GM12878 (cell line): ENCODE results near the gene GPBAR1. TPM values are rescaled to one million over a fixed set of nuclear protein-coding genes. Genes with fewer than 3 reads are reported as not detected.

Experiments used
- ATAC-seq: fragments of 200-7000 bp; cut with Tn5 transposase; 3 replicates; pipeline ENCODE4 v1.9.1; 2020; ENCODE audit warnings: mild to moderate bottlenecking, moderate library complexity
- BruUV-seq: library from RNA; stranded (reverse); fragments of 400-500 nt; replicated peaks from 2 replicates; lab custom pipeline; 2021; lab: Mats Ljungman, UMichigan
- CTCF ChIA-PET: fragments of 300-600 bp; sonication (Branson Sonifier 250); formaldehyde crosslinking; extraction: SDS; loops from one replicate; lab custom pipeline; 2021; ENCODE audit warnings: inconsistent platforms; lab: Yijun Ruan, JAX
- POLR2A ChIA-PET: fragments of 350-600 bp; formaldehyde crosslinking; extraction: SDS; loops from one replicate; lab custom pipeline; 2021; ENCODE audit warnings: inconsistent platforms; lab: Charles Lee
- RAD21 ChIA-PET: fragments of 300-600 bp; sonication (Branson Sonifier 250); formaldehyde crosslinking; loops from one replicate; lab custom pipeline; 2023; ENCODE audit warnings: antibody characterized with exemption; ENCODE audit not compliant: unreplicated experiment; lab: Charles Lee
- SMC1A ChIA-PET: fragments of 300-600 bp; sonication (Branson Sonifier 250); formaldehyde crosslinking; loops from one replicate; lab custom pipeline; 2023; ENCODE audit not compliant: unreplicated experiment, uncharacterized antibody; lab: Charles Lee
- DNase-seq: peaks from one replicate; pipeline ENCODE4 v3.0.0-alpha.2; 2011; ENCODE audit warnings: low read depth, low spot score
- FAIRE-seq: peaks from 3 replicates; lab custom pipeline; 2011; peaks lifted over from hg19 to GRCh38; lab: Jason Lieb, UNC
- H2AFZ ChIP-seq: 2 replicates; pipeline ENCODE4 v1.6.0; 2011; ENCODE audit warnings: low read depth, low read length, control low read depth; ENCODE audit not compliant: control insufficient read depth
- H3K27ac ChIP-seq: 2 replicates; pipeline ENCODE4 v1.5.1; 2011; ENCODE audit warnings: control low read depth; ENCODE audit not compliant: control insufficient read depth, insufficient read depth
- H3K27me3 ChIP-seq, 2 experiments: replicated peaks in 1 of 2; 2 replicates each; pipeline versions ENCODE4 v1.6.0 to v1.6.1; 2011; ENCODE audit warnings: low read length in 1 of 2; ENCODE audit not compliant: control insufficient read depth in 2 of 2, insufficient read depth in 2 of 2
- H3K36me3 ChIP-seq, 2 experiments: 2 replicates each; pipeline ENCODE4 v1.5.1; 2011; ENCODE audit warnings: low read length in 1 of 2; ENCODE audit not compliant: control insufficient read depth in 2 of 2, insufficient read depth in 2 of 2
- H3K4me1 ChIP-seq: 2 replicates; pipeline ENCODE4 v1.6.1; 2011; ENCODE audit warnings: mild to moderate bottlenecking, low read length, moderate library complexity, mixed read lengths; ENCODE audit not compliant: control insufficient read depth, insufficient read depth
- H3K4me2 ChIP-seq: 2 replicates; pipeline ENCODE4 v1.6.0; 2011; ENCODE audit warnings: control low read depth; ENCODE audit not compliant: control insufficient read depth, insufficient read depth
- H3K4me3 ChIP-seq: fragments of 200-600 bp; sonication (generic); 2 replicates; pipeline ENCODE4 v1.5.1; 2016
- H3K79me2 ChIP-seq: 2 replicates; pipeline ENCODE4 v1.6.0; 2011; ENCODE audit warnings: low read length; ENCODE audit not compliant: control insufficient read depth, insufficient read depth
- H3K9ac ChIP-seq: 2 replicates; pipeline ENCODE4 v1.8.0; 2011; ENCODE audit warnings: low read length, control low read depth, mixed read lengths; ENCODE audit not compliant: control insufficient read depth, insufficient read depth
- H3K9me3 ChIP-seq: replicated peaks from 3 replicates; pipeline ENCODE4 v1.5.1; 2011; ENCODE audit warnings: mild to moderate bottlenecking, low read length; ENCODE audit not compliant: control insufficient read depth, insufficient read depth
- H4K20me1 ChIP-seq: 2 replicates; pipeline ENCODE4 v1.6.0; 2011; ENCODE audit not compliant: control insufficient read depth, insufficient read depth
- CHD4 ChIP-seq: fragments of 200-600 bp; sonication (generic); IDR thresholded peaks from 2 replicates; pipeline ENCODE4 v1.6.1; 2016; ENCODE audit warnings: mild to moderate bottlenecking
- CUX1 ChIP-seq: IDR thresholded peaks from 2 replicates; pipeline ENCODE4 v1.6.1; 2012; ENCODE audit warnings: improper control_type of control experiment, low read depth, low read length; ENCODE audit not compliant: insufficient replicate concordance
- DPF2 ChIP-seq: fragments of 450-650 bp; IDR thresholded peaks from 2 replicates; pipeline ENCODE4 v1.6.1; 2017; ENCODE audit warnings: mild to moderate bottlenecking
- E2F4 ChIP-seq: IDR thresholded peaks from 2 replicates; pipeline ENCODE4 v1.6.1; 2012; ENCODE audit warnings: low read depth, low read length, improper control_type of control experiment
- FOXK2 ChIP-seq: fragments of 450-650 bp; IDR thresholded peaks from 2 replicates; pipeline ENCODE4 v1.6.1; 2017; ENCODE audit warnings: mild to moderate bottlenecking, moderate library complexity
- JUND ChIP-seq: IDR thresholded peaks from 2 replicates; pipeline ENCODE4 v1.6.1; 2012; ENCODE audit warnings: low read depth, mild to moderate bottlenecking, low read length, improper control_type of control experiment, moderate library complexity
- NFXL1 ChIP-seq: fragments of 450-650 bp; IDR thresholded peaks from 2 replicates; pipeline ENCODE4 v1.6.1; 2017; ENCODE audit warnings: antibody characterized with exemption, mild to moderate bottlenecking, borderline replicate concordance
- RAD21 ChIP-seq: IDR thresholded peaks from 2 replicates; pipeline ENCODE4 v1.6.1; 2011; ENCODE audit warnings: mild to moderate bottlenecking, low read depth, low read length, moderate library complexity; ENCODE audit not compliant: insufficient read depth
- RFX5 ChIP-seq: IDR thresholded peaks from 2 replicates; pipeline ENCODE4 v1.6.1; 2011; ENCODE audit warnings: low read depth, low read length, improper control_type of control experiment
- WGBS: methylation state at CpG from one replicate; pipeline ENCODE4 v1.1.6; 2016; ENCODE audit warnings: low lambda C conversion rate; ENCODE audit not compliant: insufficient replicate concordance, insufficient coverage; ENCODE audit errors: missing lambda C conversion rate; 5-methylcytosine and 5-hydroxymethylcytosine counted together
- in situ Hi-C: fragments of 300-500 bp; cut with MboI; formaldehyde crosslinking; loops from 9 replicates; pipeline ENCODE4 v1.14.3; 2018; ENCODE audit warnings: mixed read lengths
- intact Hi-C: fragments of 100-400 bp; cut with micrococcal nuclease; formaldehyde crosslinking; loops from one replicate; pipeline ENCODE4 v1.14.2; 2022; ENCODE audit not compliant: unreplicated experiment
- polyA plus RNA-seq, 11 experiments: library from polyadenylated mRNA; depleted of rRNA in 4 of 11; unstranded in 6 of 11; stranded (reverse) in 5 of 11; fragments of >200 nt; fragmentation: Nextera tagmentation in 4 of 11; fragmentation: Illumina TruSeq in 1 of 11; extraction: Ambion mirVana in 4 of 11; extraction: Trizol in 1 of 11; gene quantifications; 1 replicate in 1 of 11; 2 replicates in 10 of 11; pipeline versions ENCODE4 v1.2.1 to v1.2.3, GENCODE V29; 2011 to 2016; ENCODE audit warnings: inconsistent platforms in 2 of 11, missing spikeins in 2 of 11, low read depth in 1 of 11
- total RNA-seq, 4 experiments: library from RNA; depleted of rRNA in 3 of 4; stranded (reverse); fragments of >200 nt in 3 of 4; fragmentation: Illumina TruSeq in 1 of 4; extraction: Trizol in 1 of 4; gene quantifications; 2 replicates each; pipeline versions ENCODE4 v1.2.1 to v1.2.3, GENCODE V29; 2013 to 2021

GPBAR1 gene
- total and polyA plus RNA-seq, 10 of the 15 experiments (the other 5 are each of a cell fraction or from before 2014, with no cell fraction given), result 0.03 to 0.36 (median 0.11) TPM; not detected in 3

GRCh38 chr2:218295029-218295428 is 34.2 kb downstream of the GPBAR1 start (continued):
- TF ChIP-seq E2F4, result no peak

- no peaks in the 10 kb centered on the region for H4K20me1 ChIP-seq
- ChIA-PET SMC1A (interaction anchor here (0.9 to 3.3 kb wide), 3 partner anchors 12 to 60 kb away, joined by 3 to 18 read pairs (median 11); partner anchors contain the start of gene CATIP), CTCF (interaction anchor here (0.8 to 8.2 kb wide), 7 partner anchors 9 to 169 kb away, joined by 3 to 150 read pairs (median 4); partner anchors contain the start of genes AAMP, CATIP and PNKD), RAD21 (interaction anchor here (1.2 to 4.8 kb wide), 3 partner anchors 24 to 61 kb away, joined by 3 to 30 read pairs (median 8); partner anchors contain the start of genes AAMP, CATIP and PNKD), POLR2A (interaction anchor here (0.6 kb wide), 1 partner anchor 517 kb away, joined by 5 read pairs; no protein-coding TSS in a partner anchor)
- H3K79me2 ChIP-seq, result peaks cover 10% of the 10 kb centered on the region
- H3K4me1 ChIP-seq, result peaks cover 9% of the 10 kb centered on the region
- H3K27ac ChIP-seq, result no peak overlapping the region
- H3K27me3 ChIP-seq, result no peaks in the 10 kb centered on the region
- H2AFZ ChIP-seq, result no peak overlapping the region
- H3K4me2 ChIP-seq, result no peak overlapping the region
- no peak overlapping the region for H3K9ac ChIP-seq
- FAIRE-seq, result no peak
- H3K36me3 ChIP-seq, result no peaks in the 10 kb centered on the region
- 88% methylated on average over 1 of the region's 1 CpG for WGBS
- BruUV-seq, result no TSS peak
- no peak for ATAC-seq
- DNase-seq, result no peak
- H3K4me3 ChIP-seq, result no peak overlapping the region
- in situ Hi-C loops (loop anchor here (25.0 kb wide), 1 partner anchor 91 kb away; the partner anchor contains the start of genes CTDSP1 and SLC11A1), intact Hi-C loops (loop anchor here (10.0 kb wide), 1 partner anchor 359 kb away; the partner anchor contains the start of genes BCS1L and ZNF142)
- H3K9me3 ChIP-seq, result no peaks in the 10 kb centered on the region
- TF ChIP-seq CHD4 (no peak), DPF2 (no peak), RAD21 (no peak), NFXL1 (no peak), CUX1 (no peak), RFX5 (no peak), FOXK2 (no peak), JUND (no peak), E2F4 (no peak)
These were observed 35.4 kb downstream of the GPBAR1 start for GRCh38 chr2:218296200-218296599.
